ENCODE measurements around the gene CCT6B. TPM values are rescaled to one million over a fixed set of nuclear protein-coding genes. Genes with fewer than 3 reads are reported as not detected.

The CCT6B gene
- total RNA-seq, 1 experiment from 2014 or later, result 2.8 TPM

DNA sequence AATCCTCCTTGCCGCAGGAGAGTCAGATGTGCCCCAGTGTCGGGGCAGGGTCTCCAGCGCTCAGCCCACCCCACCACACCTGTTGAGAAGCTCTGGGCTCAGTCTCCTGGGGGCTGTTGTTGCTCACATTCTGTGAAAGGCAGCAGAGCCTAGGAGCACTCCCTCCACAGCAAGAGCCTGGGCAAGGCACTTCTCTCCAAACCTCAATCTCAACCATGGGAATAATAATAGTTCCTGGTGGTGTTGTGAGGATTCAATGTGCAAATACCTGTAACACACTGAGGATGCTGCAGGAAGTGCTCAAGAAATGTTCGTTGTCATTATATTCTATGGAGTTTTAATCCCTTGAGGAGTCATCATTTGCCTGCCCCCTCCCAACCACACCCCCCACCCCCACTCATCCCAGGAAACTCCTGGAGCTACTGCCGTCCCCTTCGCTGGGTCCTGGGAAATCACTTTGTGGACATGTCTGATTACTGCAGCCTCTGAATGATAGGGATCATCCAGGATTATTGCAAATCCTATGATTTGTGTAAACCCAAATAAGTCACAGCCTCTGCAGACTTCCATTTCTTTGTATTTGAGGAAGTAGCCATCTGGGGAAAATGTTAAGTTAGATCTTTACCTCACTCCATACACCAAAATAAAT, 61.5 kb downstream of the CCT6B start (continued):
- TF ChIP-seq HMGA2 (CRISPR knock-in tag; IDR thresholded peaks at IDR 0.05) (no peak), ZNF671 (CRISPR knock-in tag; IDR thresholded peaks at IDR 0.05) (no peak), ZNF138 (CRISPR knock-in tag; conservative IDR thresholded peaks at IDR 0.05) (no peak), RORB (CRISPR knock-in tag; IDR thresholded peaks at IDR 0.05) (no peak), ZNF219 (CRISPR knock-in tag; IDR thresholded peaks at IDR 0.05; ENCODE audit: borderline replicate concordance) (no peak), FOXK1 (CRISPR knock-in tag; IDR thresholded peaks at IDR 0.05) (no peak), GRHL2 (CRISPR knock-in tag; IDR thresholded peaks at IDR 0.05; ENCODE audit: insufficient replicate concordance, severe bottlenecking) (no peak), SP1 (CRISPR knock-in tag; conservative IDR thresholded peaks at IDR 0.05) (no peak)
- TF ChIP-seq, protein P1, sequence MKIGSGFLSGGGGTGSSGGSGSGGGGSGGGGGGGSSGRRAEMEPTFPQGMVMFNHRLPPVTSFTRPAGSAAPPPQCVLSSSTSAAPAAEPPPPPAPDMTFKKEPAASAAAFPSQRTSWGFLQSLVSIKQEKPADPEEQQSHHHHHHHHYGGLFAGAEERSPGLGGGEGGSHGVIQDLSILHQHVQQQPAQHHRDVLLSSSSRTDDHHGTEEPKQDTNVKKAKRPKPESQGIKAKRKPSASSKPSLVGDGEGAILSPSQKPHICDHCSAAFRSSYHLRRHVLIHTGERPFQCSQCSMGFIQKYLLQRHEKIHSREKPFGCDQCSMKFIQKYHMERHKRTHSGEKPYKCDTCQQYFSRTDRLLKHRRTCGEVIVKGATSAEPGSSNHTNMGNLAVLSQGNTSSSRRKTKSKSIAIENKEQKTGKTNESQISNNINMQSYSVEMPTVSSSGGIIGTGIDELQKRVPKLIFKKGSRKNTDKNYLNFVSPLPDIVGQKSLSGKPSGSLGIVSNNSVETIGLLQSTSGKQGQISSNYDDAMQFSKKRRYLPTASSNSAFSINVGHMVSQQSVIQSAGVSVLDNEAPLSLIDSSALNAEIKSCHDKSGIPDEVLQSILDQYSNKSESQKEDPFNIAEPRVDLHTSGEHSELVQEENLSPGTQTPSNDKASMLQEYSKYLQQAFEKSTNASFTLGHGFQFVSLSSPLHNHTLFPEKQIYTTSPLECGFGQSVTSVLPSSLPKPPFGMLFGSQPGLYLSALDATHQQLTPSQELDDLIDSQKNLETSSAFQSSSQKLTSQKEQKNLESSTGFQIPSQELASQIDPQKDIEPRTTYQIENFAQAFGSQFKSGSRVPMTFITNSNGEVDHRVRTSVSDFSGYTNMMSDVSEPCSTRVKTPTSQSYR (CRISPR knock-in tag; IDR thresholded peaks at IDR 0.05), result no peak
- TF ChIP-seq, protein P2, sequence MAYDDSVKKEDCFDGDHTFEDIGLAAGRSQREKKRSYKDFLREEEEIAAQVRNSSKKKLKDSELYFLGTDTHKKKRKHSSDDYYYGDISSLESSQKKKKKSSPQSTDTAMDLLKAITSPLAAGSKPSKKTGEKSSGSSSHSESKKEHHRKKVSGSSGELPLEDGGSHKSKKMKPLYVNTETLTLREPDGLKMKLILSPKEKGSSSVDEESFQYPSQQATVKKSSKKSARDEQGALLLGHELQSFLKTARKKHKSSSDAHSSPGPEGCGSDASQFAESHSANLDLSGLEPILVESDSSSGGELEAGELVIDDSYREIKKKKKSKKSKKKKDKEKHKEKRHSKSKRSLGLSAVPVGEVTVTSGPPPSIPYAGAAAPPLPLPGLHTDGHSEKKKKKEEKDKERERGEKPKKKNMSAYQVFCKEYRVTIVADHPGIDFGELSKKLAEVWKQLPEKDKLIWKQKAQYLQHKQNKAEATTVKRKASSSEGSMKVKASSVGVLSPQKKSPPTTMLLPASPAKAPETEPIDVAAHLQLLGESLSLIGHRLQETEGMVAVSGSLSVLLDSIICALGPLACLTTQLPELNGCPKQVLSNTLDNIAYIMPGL (CRISPR knock-in tag; IDR thresholded peaks at IDR 0.05), result no peak
- TF ChIP-seq, protein P3, sequence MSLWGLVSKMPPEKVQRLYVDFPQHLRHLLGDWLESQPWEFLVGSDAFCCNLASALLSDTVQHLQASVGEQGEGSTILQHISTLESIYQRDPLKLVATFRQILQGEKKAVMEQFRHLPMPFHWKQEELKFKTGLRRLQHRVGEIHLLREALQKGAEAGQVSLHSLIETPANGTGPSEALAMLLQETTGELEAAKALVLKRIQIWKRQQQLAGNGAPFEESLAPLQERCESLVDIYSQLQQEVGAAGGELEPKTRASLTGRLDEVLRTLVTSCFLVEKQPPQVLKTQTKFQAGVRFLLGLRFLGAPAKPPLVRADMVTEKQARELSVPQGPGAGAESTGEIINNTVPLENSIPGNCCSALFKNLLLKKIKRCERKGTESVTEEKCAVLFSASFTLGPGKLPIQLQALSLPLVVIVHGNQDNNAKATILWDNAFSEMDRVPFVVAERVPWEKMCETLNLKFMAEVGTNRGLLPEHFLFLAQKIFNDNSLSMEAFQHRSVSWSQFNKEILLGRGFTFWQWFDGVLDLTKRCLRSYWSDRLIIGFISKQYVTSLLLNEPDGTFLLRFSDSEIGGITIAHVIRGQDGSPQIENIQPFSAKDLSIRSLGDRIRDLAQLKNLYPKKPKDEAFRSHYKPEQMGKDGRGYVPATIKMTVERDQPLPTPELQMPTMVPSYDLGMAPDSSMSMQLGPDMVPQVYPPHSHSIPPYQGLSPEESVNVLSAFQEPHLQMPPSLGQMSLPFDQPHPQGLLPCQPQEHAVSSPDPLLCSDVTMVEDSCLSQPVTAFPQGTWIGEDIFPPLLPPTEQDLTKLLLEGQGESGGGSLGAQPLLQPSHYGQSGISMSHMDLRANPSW (CRISPR knock-in tag; conservative IDR thresholded peaks at IDR 0.05; ENCODE audit: low read depth), result no peak

DNA sequence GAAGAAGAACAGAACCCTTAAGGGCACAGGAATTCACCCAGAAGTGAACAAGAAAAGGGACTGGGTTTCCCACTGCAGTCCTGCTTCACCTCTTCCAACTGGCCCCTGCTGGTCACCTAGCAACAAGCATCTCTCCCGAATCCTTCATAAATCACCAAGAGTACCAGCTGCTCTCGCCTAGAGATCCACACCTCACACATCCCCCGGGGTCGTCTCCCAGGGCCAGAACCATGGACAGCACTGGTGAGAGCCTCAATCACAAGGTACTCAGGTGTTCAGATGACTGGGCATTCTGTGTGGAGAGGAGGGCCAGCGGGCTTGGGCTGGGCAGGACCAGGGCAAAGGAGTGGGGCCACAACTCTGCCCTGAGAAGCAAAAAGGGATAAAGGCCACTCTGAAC, 65.9 kb downstream of the CCT6B start:
- H3K27ac Mint-ChIP-seq, result no peak overlapping the region
- ChIA-PET CTCF (interaction anchor here (1.2 to 4.8 kb wide), 3 partner anchors 352 to 367 kb away, joined by 4 to 46 read pairs (median 5); no protein-coding TSS in a partner anchor), POLR2A (no interaction called here)
- no peak overlapping the region for H3K4me3 Mint-ChIP-seq
- H3K27me3 Mint-ChIP-seq (ENCODE audit: low read depth), result peaks cover 17% of the 10 kb centered on the region
- TF ChIP-seq NR3C1 (CRISPR knock-in tag; conservative IDR thresholded peaks at IDR 0.05; ENCODE audit: low read depth) (no peak), KAT7 (CRISPR knock-in tag; IDR thresholded peaks at IDR 0.05; ENCODE audit: borderline replicate concordance) (no peak), GRHL2 (CRISPR knock-in tag; IDR thresholded peaks at IDR 0.05; ENCODE audit: insufficient replicate concordance, severe bottlenecking) (no peak)
- TF ChIP-seq, protein P1 (CRISPR knock-in tag; IDR thresholded peaks at IDR 0.05), result no peak
- peak; percentile 35 for ATAC-seq
- no peaks in the 10 kb centered on the region for H3K36me3 Mint-ChIP-seq
- H3K4me1 Mint-ChIP-seq, result peaks cover 3% of the 10 kb centered on the region; the same call in 1 of the 2 replicates
- peak; percentile 26 for DNase-seq (ENCODE audit: low spot score)
- no peaks in the 10 kb centered on the region for H3K9me3 Mint-ChIP-seq

Measured in WTC11 (cell line).